Stomach smooth muscle (tissue), 2 donors: ENCODE results near the gene NKIRAS2.
"Not testable (repeated sequence)": the region's sequence is repeated elsewhere in the genome, so short reads cannot be mapped to it uniquely, and the experiment has no call there.

ENCODE experiments used
- H3K27ac ChIP-seq: one replicate; pipeline ENCODE4 v1.7.0; 2013; ENCODE audit warnings: mild to moderate bottlenecking, low read length, inconsistent platforms
- H3K27me3 ChIP-seq, 2 donors: one replicate each; pipeline ENCODE4 v1.7.0; 2013; ENCODE audit warnings: low read length in 2 of 2; ENCODE audit not compliant: insufficient read depth in 2 of 2, control insufficient read depth in 1 of 2
- H3K36me3 ChIP-seq, 2 donors: one replicate each; pipeline ENCODE4 v1.7.0; 2013; ENCODE audit warnings: low read length in 2 of 2; ENCODE audit not compliant: control insufficient read depth in 2 of 2, insufficient read depth in 2 of 2
- H3K4me1 ChIP-seq: one replicate; pipeline ENCODE4 v1.7.0; 2013; ENCODE audit warnings: low read length; ENCODE audit not compliant: control insufficient read depth, insufficient read depth
- H3K4me3 ChIP-seq, 2 donors: one replicate each; pipeline ENCODE4 v1.7.0; 2013; ENCODE audit warnings: low read length in 2 of 2
- H3K9ac ChIP-seq, 2 donors: one replicate each; pipeline ENCODE4 v1.7.0; 2013; ENCODE audit warnings: low read length in 2 of 2, mild to moderate bottlenecking in 1 of 2
- H3K9me3 ChIP-seq, 2 donors: one replicate each; pipeline ENCODE4 v1.7.0; 2013; ENCODE audit warnings: low read length in 2 of 2; ENCODE audit not compliant: control insufficient read depth in 2 of 2
- donor health status: healthy.
- donor health status: Pancreatic carcinoma.

NKIRAS2 gene

DNA sequence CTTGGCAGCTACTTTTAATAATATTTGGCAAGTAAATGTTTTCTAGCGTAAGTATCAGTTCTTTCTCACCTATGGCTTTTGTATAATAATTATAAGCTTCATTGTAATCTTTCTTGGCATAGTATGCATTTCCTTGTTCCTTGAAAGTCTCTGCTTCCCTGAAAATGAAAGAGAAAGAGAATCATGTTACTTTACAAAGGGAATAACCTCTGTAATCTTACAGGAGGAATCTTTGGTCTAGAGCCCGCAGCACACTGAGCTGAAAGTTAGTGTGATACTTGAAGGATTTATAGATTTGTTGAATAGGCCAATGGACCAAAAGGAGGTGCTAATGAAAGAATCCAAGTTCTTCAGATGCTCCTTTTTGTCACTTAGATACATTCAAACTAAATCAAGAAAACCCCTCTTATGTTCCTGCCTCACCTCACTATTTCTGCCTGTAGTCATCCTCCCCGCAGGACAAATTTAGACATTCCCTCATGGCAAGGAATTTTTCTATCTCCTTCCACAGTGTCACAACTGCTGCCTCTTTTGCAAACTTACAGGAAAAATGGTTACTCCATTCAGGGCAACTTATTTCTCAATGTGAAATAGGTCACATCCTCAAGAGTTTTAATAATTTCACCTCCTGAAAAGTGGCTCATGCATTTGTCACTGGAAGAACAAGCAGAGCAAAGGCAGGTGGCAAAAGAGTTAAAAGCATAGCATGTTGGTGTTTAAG, 19.3 kb upstream of the NKIRAS2 start:
- no peaks in the 10 kb centered on the region for H3K27me3 ChIP-seq

DNA sequence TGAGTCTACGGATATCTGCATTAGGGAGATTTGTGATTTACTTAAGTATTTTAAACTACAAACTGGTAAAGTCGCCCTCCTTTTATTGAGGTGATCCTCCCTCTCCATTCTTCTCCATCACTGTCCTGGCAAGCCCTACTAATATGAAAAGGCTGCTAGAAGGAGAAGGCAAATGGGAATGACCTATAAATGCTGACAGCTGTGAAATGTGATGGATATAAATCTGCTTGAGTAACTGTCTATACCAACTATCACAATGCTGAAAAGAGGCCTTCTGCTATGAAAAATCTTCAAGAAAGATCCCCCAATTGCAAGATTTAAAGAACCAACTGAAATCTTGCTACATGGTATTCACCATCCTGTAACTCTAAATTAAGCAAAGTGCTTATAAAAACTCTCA, 18.2 kb upstream of the NKIRAS2 start:
- no peaks in the 10 kb centered on the region for H3K9me3 ChIP-seq
- H3K36me3 ChIP-seq = peaks cover 31 to 34% of the 10 kb centered on the region in 2 donors
- H3K27me3 ChIP-seq = no peaks in the 10 kb centered on the region
- no peak overlapping the region for H3K27ac ChIP-seq
- no peaks in the 10 kb centered on the region for H3K4me1 ChIP-seq
- H3K4me3 ChIP-seq = no peak overlapping the region
- no peak overlapping the region for H3K9ac ChIP-seq

More for the DNA sequence above, 19.3 kb upstream of the NKIRAS2 start:
- Histone ChIP-seq H3K9ac (no peak overlapping the region), H3K36me3 (peaks cover 41 to 45% of the 10 kb centered on the region in 2 donors), H3K4me3 (no peak overlapping the region), H3K9me3 (no peaks in the 10 kb centered on the region), H3K27ac (no peak overlapping the region), H3K4me1 (no peaks in the 10 kb centered on the region)

DNA sequence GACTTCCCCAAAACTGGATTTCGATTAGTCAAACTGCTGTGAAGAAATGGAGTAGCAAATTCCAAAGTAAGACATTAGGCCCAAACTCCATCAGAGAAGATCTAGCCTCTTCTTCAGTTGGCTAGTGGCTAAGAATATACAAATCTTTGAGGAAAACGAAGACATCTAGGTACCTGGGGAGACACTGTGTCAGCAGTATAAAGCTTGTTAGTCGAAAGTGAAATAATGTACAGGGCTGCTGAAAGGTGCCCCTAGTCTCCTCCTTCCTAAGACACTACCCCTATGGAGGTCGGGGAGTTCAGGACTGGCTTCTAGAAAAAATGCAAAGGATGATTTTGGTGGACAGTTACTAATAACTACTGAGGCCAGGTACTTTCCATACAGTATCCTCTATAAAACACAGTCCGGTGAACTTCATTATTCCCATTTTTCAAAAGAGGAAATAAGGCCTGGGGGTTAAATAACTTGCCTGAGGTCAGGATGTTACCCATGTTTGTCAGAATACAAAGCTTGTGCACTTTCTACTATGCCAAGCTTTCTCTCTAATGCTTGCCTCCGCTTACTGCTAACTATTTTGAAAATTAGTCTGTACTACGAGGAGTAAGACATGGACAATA, 17.6 kb upstream of the NKIRAS2 start:
- no peak overlapping the region for H3K9ac ChIP-seq
- H3K9me3 ChIP-seq = no peaks in the 10 kb centered on the region
- peaks cover 27 to 30% of the 10 kb centered on the region in 2 donors for H3K36me3 ChIP-seq
- H3K4me1 ChIP-seq = no peaks in the 10 kb centered on the region
- H3K27ac ChIP-seq = no peak overlapping the region
- H3K4me3 ChIP-seq = no peak overlapping the region
- H3K27me3 ChIP-seq = no peaks in the 10 kb centered on the region

DNA sequence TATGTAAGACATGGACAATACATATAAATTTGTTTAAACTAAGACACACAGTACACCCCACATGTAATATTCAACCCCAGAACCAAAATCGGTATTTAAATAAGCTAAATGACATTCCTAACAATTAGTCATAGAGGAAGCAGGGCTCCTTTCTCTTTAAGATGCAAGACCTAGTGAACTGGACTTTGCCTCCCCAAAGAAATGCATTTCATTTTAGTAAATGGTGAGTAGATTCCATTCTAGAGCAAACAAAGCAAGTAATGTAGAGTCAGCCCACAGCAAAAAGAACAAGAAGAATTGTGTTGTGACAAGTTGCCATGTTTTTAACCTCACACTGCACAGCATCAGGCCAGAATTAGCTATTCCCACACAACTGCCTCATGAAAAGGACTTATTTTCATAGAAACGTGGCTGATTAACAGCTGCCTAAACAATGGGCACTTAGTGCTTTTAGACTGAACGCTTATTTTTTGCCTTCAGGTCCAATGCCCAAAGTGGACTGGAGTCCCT, 17.0 kb upstream of the NKIRAS2 start:
- H3K4me3 ChIP-seq = no peak overlapping the region
- H3K4me1 ChIP-seq = no peaks in the 10 kb centered on the region
- no peak overlapping the region for H3K27ac ChIP-seq
- no peaks in the 10 kb centered on the region for H3K27me3 ChIP-seq
- no peaks in the 10 kb centered on the region for H3K9me3 ChIP-seq
- no peak overlapping the region for H3K9ac ChIP-seq
- peaks cover 24 to 30% of the 10 kb centered on the region in 2 donors for H3K36me3 ChIP-seq

DNA sequence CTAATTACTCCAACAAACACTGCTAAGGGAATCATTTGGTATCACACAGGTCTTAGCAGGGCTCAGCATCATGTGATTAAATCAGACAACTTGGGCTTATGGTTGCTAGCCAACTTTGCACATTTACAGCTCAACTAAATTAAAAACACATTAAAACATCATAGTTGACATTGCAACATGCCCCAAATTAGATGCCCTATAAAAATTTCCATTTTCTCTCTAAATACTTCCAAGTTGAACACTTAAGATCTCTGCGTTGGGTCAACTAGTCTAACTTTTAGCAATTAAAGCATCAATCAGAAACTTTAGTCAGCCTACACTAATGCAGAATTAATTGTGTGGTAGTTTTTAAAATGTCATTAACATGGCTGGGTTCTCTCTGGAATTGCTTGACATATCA, 14.7 kb upstream of the NKIRAS2 start:
- Histone ChIP-seq H3K4me3 (no peak overlapping the region), H3K36me3 (peaks cover 18% of the 10 kb centered on the region in 2 donors), H3K27ac (no peak overlapping the region), H3K9me3 (no peaks in the 10 kb centered on the region), H3K27me3 (no peaks in the 10 kb centered on the region), H3K4me1 (no peaks in the 10 kb centered on the region), H3K9ac (no peak overlapping the region)

DNA sequence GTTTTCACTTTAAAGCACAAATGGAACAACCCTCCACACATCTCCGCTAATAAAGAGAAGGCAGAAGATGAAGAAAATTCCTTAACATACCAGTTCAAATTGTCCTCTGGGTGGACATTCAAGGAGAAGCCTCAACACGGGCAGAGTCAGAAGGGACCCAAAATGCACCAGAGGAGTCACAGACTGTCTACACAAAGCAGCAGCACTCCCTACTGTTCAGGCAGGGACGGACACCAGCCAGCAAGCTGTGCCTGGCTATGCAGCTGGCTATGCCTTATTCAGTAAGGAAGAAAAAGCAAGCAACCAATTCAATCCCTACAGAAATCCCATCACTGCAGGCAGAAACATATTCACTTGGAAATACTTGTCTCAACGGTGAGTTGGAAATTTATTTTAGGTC, 10.7 kb upstream of the NKIRAS2 start:
- H3K9ac ChIP-seq = no peak overlapping the region
- no peak overlapping the region for H3K27ac ChIP-seq
- H3K9me3 ChIP-seq = no peaks in the 10 kb centered on the region
- peaks cover 7% of the 10 kb centered on the region for H3K4me1 ChIP-seq
- H3K36me3 ChIP-seq = peaks cover 0 to 5% of the 10 kb centered on the region in 2 donors
- no peaks in the 10 kb centered on the region for H3K27me3 ChIP-seq
- H3K4me3 ChIP-seq = no peak overlapping the region

DNA sequence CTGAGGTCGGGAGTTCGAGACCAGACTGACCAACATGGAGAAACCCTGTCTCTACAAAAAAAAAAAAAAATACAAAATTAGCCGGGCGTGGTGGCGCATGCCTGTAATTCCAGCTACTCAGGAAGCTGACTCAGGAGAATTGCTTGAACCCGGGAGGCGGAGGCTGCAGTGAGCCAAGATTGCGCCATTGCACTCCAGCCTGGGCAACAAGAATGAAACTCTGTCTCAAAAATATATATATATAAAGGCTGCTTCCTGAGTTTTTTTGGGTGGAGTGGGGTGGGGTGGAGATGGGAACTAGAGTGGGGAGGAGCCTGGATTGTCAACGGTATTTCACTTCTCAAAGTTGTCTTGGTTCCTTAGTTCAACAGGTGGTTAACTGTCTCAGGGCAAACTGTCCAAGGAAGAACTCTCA, 9.6 kb upstream of the NKIRAS2 start:
- not testable (repeated sequence) for H3K9me3 ChIP-seq, H3K27ac ChIP-seq, H3K27me3 ChIP-seq, H3K36me3 ChIP-seq, H3K9ac ChIP-seq, H3K4me3 ChIP-seq
- H3K4me1 ChIP-seq = peaks cover 12% of the 10 kb centered on the region

DNA sequence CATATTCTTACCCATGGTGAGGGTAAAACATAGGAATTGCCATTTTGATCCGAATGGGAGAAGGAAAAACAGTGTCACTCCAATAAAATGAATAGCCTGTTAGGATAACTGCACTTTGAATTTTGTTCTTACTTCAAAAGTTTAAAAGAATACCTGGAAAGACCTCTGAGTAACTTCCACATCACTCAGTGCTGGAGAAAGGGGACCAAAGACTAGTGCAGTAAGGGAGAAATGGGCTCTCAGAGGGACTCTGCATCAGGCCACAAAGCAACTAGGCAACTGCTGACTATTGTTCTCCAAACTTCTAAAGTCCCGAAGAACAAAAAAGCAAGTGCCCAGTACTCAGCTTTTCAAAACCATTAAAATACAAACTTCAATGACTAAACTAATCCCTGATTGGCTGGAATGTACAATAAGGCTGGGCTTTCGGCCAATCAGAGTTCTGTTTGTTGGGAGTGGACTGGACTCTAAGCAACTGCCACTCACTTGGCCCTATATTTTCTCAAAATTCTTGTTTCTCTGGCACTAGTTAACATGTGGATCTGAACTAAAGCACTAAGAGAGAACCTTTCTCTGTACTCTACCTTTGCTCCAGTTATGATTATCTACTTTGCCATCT, 8.9 kb upstream of the NKIRAS2 start:
- H3K9me3 ChIP-seq = no peaks in the 10 kb centered on the region
- no peak overlapping the region for H3K27ac ChIP-seq
- H3K9ac ChIP-seq = no peak overlapping the region
- no peaks in the 10 kb centered on the region for H3K27me3 ChIP-seq
- H3K4me1 ChIP-seq = peaks cover 18% of the 10 kb centered on the region
- no peak overlapping the region for H3K4me3 ChIP-seq
- H3K36me3 ChIP-seq = peaks cover 0 to 5% of the 10 kb centered on the region in 2 donors

DNA sequence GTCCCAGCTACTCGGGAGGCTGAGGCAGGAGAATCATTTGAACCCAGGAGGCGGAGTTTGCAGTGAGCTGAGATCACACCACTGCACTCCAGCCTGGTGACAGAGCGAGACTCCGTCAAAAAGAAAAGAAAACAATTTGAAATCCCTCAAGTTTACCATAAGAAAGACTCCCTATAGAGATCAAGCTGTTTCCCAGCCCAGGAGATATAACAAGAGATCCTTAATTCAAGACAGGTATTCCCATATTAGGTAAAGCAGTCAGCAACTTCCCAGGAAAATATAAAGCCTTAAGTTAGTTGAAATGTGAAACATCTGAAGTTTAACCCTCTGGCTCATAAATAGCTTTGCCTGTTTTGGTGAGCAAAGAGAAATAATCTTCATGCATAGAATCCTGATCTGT, 7.5 kb upstream of the NKIRAS2 start:
- not testable (repeated sequence) for H3K27ac ChIP-seq, H3K9ac ChIP-seq, H3K4me3 ChIP-seq, H3K27me3 ChIP-seq, H3K9me3 ChIP-seq, H3K36me3 ChIP-seq
- peaks cover 23% of the 10 kb centered on the region for H3K4me1 ChIP-seq

DNA sequence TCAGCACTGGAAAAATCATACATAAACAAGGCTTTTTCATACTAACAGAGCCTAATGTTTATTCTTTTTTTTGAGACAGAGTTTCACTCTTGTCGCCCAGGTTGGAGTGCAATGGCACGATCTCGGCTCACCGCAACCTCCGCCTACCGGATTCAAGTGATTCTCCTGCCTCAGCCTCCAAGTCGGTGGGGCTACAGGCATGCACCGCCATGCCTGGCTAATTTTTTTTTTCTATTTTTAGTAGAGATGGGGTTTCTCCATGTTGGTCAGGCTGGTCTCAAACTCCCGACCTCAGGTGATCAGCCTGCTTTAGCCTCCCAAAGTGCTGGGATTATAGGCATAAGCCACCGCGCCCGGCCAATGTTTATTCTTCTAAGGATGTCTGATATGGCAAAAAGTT, 6.2 kb upstream of the NKIRAS2 start:
- not testable (repeated sequence) for H3K36me3 ChIP-seq, H3K27ac ChIP-seq, H3K27me3 ChIP-seq, H3K9ac ChIP-seq, H3K9me3 ChIP-seq, H3K4me3 ChIP-seq
- H3K4me1 ChIP-seq = peaks cover 34% of the 10 kb centered on the region

DNA sequence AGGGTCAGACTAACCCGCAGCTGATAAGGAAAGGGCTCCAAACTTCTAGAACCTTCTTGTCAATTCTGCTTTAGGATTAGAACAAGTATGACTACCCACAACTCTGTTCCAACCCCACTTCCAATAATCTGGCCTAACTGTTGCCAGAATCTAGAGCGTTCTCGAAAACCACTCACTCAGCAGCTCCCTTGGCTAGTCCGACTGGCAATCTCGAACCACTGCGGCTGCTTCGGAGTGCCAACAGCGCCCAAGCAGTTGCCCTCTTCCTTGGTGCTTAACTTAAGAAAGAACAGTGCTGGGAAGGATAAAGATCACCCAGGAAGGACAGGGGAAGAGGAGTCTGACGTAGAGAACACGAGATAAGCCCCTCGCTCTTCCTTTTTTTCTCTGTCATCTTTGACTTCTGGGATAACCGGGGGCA, 3.5 kb upstream of the NKIRAS2 start:
- Histone ChIP-seq H3K27me3 (no peaks in the 10 kb centered on the region), H3K4me1 (peaks cover 44% of the 10 kb centered on the region), H3K4me3 (peak overlapping the region; percentile 79 to 99), H3K9ac (peak overlapping the region; percentile 92 to 98), H3K27ac (peak overlapping the region; percentile 88), H3K36me3 (no peaks in the 10 kb centered on the region), H3K9me3 (no peaks in the 10 kb centered on the region)
